Activated CD8-positive, alpha-beta memory T cell treated with anti-CD3 and anti-CD28 coated beads, Interleukin-2, amount 50 U/mL, for 48 hours (primary cell): ENCODE measurements around the gene SIRPB1.
"Not testable (repeated sequence)": the region's sequence is repeated elsewhere in the genome, so short reads cannot be mapped to it uniquely, and the experiment has no call there.

Experiments used
- DNase-seq: peaks from one replicate; pipeline ENCODE4 v3.0.0-alpha.2; 2020

SIRPB1 gene

DNA sequence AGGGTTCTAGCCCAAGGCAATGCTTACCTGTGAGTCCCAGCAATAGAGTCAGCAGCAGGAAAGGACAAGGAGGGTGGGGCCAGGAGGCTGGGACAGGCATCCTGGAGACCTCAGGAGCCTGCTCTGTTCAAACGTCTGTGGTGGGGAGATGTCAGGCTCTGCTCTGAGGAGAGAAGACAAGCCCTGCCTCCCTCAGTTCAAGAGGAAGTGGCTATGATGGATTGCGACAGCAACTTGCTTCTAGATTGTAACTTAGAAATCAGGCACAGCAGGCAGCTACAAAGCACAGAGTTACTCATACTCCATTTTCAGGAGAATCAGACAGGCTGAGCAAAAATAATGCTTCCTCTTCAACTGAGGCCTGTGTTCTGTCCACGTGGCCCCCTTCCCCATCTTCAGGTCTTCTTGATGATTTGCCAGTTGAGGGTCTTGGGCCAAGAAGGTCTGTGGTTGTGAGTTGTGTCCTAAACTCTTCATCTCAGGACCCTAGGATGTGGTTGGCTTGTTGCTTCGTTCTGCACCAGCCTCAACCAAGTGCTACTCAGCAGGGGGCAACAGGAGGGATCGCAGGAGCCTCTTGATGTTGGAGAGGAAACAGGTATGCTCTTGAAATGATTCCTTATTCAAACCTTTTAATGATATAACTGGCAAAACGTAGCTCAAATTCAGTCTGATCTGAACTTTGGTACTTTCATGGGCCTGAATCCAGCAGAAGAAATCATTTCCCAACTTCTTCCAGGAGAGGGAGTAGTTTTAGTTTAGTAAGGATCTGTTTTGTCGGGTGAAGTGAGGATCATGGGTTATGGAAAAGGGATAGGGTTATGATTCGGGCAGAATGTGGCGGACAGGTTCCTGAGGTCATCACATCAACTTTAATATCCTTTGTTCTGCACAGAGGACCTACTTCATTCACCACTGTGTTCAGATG lies 31.0 kb downstream of the SIRPB1 start:
- no peak for DNase-seq

- no peak for DNase-seq
Observed at GRCh38 chr20:1587781-1588532, 31.9 kb downstream of the SIRPB1 start.

DNA sequence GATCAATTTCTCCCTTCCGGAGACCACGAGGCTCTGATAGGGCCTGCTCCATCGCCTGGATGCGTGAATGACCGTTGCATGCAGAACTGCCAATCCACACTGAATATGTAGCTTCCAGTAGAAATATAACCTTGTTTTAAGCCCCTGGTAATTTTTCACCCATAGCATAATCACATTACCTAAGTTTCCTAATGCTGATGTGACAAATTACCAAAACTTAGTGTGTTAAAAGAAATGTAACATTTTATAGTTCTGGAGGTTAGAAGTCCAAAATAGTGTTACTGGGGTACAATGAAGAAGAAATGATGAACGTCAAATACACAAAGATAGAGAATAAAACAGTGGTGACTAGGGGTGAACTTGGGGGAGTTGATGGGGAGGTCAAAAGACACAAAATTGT lies 40.3 kb downstream of the SIRPB1 start:
- no peak for DNase-seq

- peak; percentile 26 for DNase-seq
Observed at GRCh38 chr20:1577906-1578305, 41.9 kb downstream of the SIRPB1 start.

GRCh38 chr20:1577313-1577712 lies 42.5 kb downstream of the SIRPB1 start:
- DNase-seq, result peak; percentile 17

GRCh38 chr20:1576641-1577040 lies 43.2 kb downstream of the SIRPB1 start:
- peak; percentile 8 for DNase-seq

DNA sequence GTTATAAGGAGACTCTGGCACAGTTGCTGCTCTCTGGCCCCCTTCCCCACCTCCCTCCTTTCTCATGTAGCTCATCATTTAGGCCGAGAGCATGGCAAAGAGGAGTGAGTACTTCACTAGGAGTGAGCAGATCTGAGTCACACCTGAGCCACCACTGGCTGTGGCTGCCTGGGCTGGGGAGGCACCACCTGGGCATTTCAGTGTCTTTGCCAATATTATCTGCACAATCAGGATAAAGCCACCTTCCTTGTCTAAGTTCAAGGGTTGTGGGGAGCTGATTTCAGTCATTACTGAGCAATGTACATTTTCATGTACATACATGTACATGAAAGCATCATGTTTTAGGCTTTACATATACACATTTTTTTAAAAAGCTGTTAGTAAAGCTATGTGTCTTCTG lies 43.8 kb downstream of the SIRPB1 start:
- DNase-seq, result peak; percentile 53

DNA sequence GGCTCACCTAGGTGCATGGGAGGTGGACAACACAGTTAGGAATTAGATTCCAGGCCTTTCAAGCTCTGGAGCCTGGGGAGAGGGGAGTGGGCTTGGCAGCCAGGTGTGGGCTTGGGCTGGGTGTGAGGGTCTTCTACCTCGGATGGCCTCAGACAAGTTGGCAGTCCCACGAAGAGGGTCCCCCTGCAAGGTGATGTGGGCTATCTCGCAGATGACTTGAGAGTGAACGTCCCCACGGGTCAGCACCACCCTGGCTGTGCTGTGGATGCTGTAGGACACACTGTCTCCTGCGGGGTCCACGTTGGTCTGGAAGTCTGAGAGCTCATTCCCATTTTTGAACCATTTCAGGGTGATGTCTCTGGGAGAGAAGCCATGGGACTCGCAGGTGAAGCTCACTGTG lies 48.2 kb downstream of the SIRPB1 start:
- not testable (repeated sequence) for DNase-seq
